Transverse colon (tissue), 4 donors: ENCODE results near the gene CHCHD3. TPM values are rescaled to one million over a fixed set of nuclear protein-coding genes. Genes with fewer than 3 reads are reported as not detected.
"Not testable (repeated sequence)": the region's sequence is repeated elsewhere in the genome, so short reads cannot be mapped to it uniquely, and the experiment has no call there.

Experiments
- DNase-seq: peaks from one replicate; pipeline ENCODE4 v3.0.0-alpha.2; 2019
- H3K27ac ChIP-seq, 4 donors: fragments of 200-600 bp; sonication (generic); 2 replicates each; pipeline ENCODE4 v1.5.1; 2016 to 2018; ENCODE audit warnings: inconsistent platforms in 4 of 4
- H3K27me3 ChIP-seq: fragments of 200-600 bp; sonication (generic); 2 replicates; pipeline ENCODE4 v1.5.1; 2017; ENCODE audit warnings: inconsistent platforms
- H3K36me3 ChIP-seq, 4 donors: fragments of 200-600 bp; sonication (generic); 2 replicates each; pipeline ENCODE4 v1.5.1; 2017 to 2019; ENCODE audit warnings: inconsistent platforms in 4 of 4
- H3K4me1 ChIP-seq, 4 donors: fragments of 200-600 bp; sonication (generic); 2 replicates each; pipeline ENCODE4 v1.5.1; 2017 to 2020; ENCODE audit warnings: inconsistent platforms in 4 of 4
- H3K4me3 ChIP-seq, 4 donors: fragments of 200-600 bp; sonication (generic); 1 replicate in 1 of 4; 2 replicates in 3 of 4; pipeline versions ENCODE4 v1.5.1 to v1.6.1; 2017 to 2019; ENCODE audit warnings: inconsistent platforms in 4 of 4
- H3K9me3 ChIP-seq, 2 donors: fragments of 200-600 bp; sonication (generic); 2 replicates each; pipeline ENCODE4 v1.5.1; 2017 to 2019; ENCODE audit warnings: inconsistent platforms in 2 of 2
- EP300 ChIP-seq: sonication (generic); formaldehyde crosslinking; IDR thresholded peaks from one replicate; pipeline ENCODE4 v1.6.1; 2017; ENCODE audit warnings: antibody characterized with exemption, low read depth
- POLR2A ChIP-seq: fragments of 450-650 bp; IDR thresholded peaks from one replicate; pipeline ENCODE4 v1.6.1; 2016; ENCODE audit warnings: antibody characterized with exemption, mild to moderate bottlenecking, moderate library complexity
- POLR2AphosphoS5 ChIP-seq, 3 donors: sonication (generic); formaldehyde crosslinking; IDR thresholded peaks; one replicate each; pipeline ENCODE4 v1.6.1; 2016; ENCODE audit warnings: antibody characterized with exemption in 3 of 3
- WGBS, 2 donors: methylation state at CpG; one replicate each; pipeline ENCODE4 v1.1.5; 2018; ENCODE audit warnings: low coverage in 1 of 2; 5-methylcytosine and 5-hydroxymethylcytosine counted together
- in situ Hi-C, 4 donors: fragments of 200-750 bp; cut with MboI; loops; one replicate each; pipeline versions ENCODE4 v1.15.0 to v1.15.1; 2017; ENCODE audit warnings: low sequenced_read_pairs in 3 of 4, low pct_ligation_motif_present in 1 of 4, low pct_unique_long_range_greater_than_20kb in 1 of 4
- intact Hi-C: fragments of 100-400 bp; cut with DNase I; formaldehyde crosslinking; loops from one replicate; pipeline ENCODE4 v1.15.1; 2023; ENCODE audit warnings: low total_unique reads
- total RNA-seq, 4 donors: library from RNA; depleted of rRNA; stranded (reverse); fragments of >200 nt; gene quantifications; one replicate each; pipeline ENCODE4 v1.1.0, GENCODE V29; 2016
- TF ChIP-seq, protein P1 (sequence below), 5 experiments: fragments of 200-600 bp in 3 of 5; fragments of 450-650 bp in 2 of 5; sonication (generic) in 3 of 5; IDR thresholded peaks; 1 replicate in 2 of 5; 2 replicates in 3 of 5; pipeline ENCODE4 v1.5.1; 2016 to 2017; ENCODE audit warnings: antibody characterized with exemption in 5 of 5, inconsistent platforms in 3 of 5, mild to moderate bottlenecking in 2 of 5, moderate library complexity in 1 of 5

CHCHD3 gene
- total RNA-seq, 4 donors from 2014 or later = 49.4 to 78.1 (median 52.9) TPM

DNA sequence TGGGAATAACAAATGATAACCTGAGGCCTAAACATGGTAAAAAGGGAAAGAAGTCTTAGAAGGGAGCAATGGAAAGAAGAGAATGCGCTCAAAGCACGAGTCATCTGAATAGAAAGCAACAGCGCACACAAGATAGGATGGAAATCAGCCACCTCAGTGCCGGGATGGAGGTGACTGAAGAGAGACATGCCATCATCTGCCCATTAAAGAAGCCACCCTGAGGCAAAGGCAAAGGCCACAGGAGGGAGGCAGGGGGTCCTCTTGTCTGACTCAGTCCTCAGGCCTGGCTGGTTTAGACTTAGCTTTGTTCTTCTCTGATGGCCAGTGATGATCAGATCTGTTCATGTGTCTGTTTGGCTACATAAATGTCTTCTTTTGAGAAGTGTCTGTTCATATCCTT, 180.6 kb downstream of the CHCHD3 start:
- intact Hi-C loops = no loop called here
- H3K4me3 ChIP-seq = no peak overlapping the region
- in situ Hi-C loops = no loop called here
- no peak for DNase-seq
- H3K27ac ChIP-seq = no peak overlapping the region
- 76 to 96% methylated on average over 3 to 4 of the region's 4 CpGs for WGBS, 2 donors
- H3K4me1 ChIP-seq = no peaks in the 10 kb centered on the region
- TF ChIP-seq POLR2A (no peak), EP300 (no peak), POLR2AphosphoS5 (IDR thresholded peaks at IDR 0.05) (no peak)
- TF ChIP-seq, protein P1, sequence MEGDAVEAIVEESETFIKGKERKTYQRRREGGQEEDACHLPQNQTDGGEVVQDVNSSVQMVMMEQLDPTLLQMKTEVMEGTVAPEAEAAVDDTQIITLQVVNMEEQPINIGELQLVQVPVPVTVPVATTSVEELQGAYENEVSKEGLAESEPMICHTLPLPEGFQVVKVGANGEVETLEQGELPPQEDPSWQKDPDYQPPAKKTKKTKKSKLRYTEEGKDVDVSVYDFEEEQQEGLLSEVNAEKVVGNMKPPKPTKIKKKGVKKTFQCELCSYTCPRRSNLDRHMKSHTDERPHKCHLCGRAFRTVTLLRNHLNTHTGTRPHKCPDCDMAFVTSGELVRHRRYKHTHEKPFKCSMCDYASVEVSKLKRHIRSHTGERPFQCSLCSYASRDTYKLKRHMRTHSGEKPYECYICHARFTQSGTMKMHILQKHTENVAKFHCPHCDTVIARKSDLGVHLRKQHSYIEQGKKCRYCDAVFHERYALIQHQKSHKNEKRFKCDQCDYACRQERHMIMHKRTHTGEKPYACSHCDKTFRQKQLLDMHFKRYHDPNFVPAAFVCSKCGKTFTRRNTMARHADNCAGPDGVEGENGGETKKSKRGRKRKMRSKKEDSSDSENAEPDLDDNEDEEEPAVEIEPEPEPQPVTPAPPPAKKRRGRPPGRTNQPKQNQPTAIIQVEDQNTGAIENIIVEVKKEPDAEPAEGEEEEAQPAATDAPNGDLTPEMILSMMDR (IDR thresholded peaks at IDR 0.05) = no peak
- H3K9me3 ChIP-seq = no peaks in the 10 kb centered on the region
- no peaks in the 10 kb centered on the region for H3K27me3 ChIP-seq
- peaks cover 0 to 3% (median 0%) of the 10 kb centered on the region in 4 donors for H3K36me3 ChIP-seq

DNA sequence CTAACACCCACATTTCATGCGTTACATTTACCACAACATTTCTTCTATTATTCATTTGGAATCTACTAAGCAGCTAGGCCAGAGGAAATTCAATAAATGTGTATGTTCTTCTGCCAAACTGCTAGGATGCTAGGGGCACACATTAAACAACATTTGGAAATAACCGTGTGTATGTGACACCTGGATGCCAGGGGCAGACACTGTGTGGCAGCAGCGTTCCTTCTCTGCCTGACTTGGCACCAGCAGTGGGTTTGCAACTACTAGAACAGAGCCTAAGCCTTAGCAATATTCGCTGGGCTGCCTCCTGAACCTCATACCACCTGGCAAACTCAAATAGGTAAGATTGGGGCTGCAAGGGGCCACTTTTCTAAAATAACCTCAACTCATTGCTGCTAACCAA, 182.1 kb downstream of the CHCHD3 start:
- Histone ChIP-seq H3K9me3 (no peaks in the 10 kb centered on the region), H3K27ac (no peak overlapping the region), H3K36me3 (peaks cover 0 to 3% (median 0%) of the 10 kb centered on the region in 4 donors), H3K4me1 (no peaks in the 10 kb centered on the region), H3K27me3 (no peaks in the 10 kb centered on the region), H3K4me3 (no peak overlapping the region)
- in situ Hi-C loops (no loop called here), intact Hi-C loops (no loop called here)
- TF ChIP-seq EP300 (no peak), POLR2A (no peak), POLR2AphosphoS5 (IDR thresholded peaks at IDR 0.05) (no peak)
- TF ChIP-seq, protein P1 (IDR thresholded peaks at IDR 0.05) = no peak
- no peak for DNase-seq
- WGBS, 2 donors = 91 to 96% methylated on average over 1 to 4 of the region's 4 CpGs

DNA sequence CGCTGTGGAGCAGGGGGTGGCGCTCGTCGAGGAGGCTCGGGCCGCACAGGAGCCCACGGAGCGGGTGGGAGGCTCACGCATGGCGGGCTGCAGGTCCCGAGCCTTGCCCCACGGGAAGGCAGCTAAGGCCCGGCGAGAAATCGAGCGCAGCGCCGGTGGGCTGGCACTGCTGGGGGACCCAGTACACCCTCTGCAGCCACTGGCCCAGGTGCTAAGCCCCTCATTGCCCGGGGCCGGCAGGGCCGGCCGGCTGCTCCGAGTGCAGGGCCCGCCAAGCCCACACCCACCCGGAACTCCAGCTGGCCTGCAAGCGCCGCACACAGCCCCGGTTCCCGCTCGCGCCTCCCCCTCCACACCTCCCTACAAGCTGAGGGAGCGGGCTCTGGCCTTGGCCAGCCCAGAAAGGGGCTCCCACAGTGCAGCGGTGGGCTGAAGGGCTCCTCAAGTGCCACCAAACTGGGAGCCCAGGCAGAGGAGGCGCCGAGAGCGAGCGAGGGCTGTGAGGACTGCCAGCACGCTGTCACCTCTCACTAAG, 183.2 kb downstream of the CHCHD3 start:
- DNase-seq, H3K27ac ChIP-seq, H3K4me1 ChIP-seq, H3K27me3 ChIP-seq, intact Hi-C loops, H3K9me3 ChIP-seq, H3K36me3 ChIP-seq, H3K4me3 ChIP-seq, in situ Hi-C loops: not testable (repeated sequence)
- WGBS, 2 donors = 98% methylated on average over 38 of the region's 38 CpGs; no CpG with 5 or more reads in 1 of the 2 donors

DNA sequence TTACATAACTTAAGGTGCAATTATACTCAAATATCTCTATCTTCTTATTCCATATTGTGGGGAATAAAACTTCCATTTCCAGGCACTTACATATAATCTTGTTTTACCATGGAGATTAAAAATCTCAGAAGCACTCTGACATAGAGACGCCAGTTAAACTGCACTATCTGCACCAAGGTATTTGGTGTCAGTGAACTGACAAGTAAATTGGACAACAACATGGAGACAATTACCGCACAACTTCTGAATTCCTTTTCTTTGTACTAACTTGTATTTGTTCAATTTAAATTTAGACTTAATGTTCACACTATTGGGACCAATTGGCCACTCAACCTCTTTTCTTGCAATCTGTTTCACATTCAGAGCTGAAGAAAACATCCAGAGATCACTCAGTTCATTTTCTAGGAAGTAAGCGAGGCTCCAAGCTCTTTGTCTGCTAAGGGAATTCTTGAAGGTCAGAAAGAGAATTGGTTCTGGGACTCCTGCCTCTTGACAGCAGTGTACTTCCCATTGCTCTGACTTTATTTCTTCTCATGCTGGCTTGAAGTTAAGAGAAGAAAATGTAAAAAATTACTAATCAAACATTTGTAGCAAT, 184.7 kb downstream of the CHCHD3 start:
- no peak for DNase-seq
- no peak overlapping the region for H3K27ac ChIP-seq
- no peaks in the 10 kb centered on the region for H3K9me3 ChIP-seq
- H3K36me3 ChIP-seq = no peaks in the 10 kb centered on the region
- no peaks in the 10 kb centered on the region for H3K27me3 ChIP-seq
- WGBS, 2 donors = 96 to 97% methylated on average over 3 of the region's 3 CpGs
- in situ Hi-C loops (no loop called here), intact Hi-C loops (no loop called here)
- H3K4me1 ChIP-seq = no peaks in the 10 kb centered on the region
- H3K4me3 ChIP-seq = no peak overlapping the region
- TF ChIP-seq, protein P1 (IDR thresholded peaks at IDR 0.05) = no peak
- TF ChIP-seq EP300 (no peak), POLR2A (no peak), POLR2AphosphoS5 (IDR thresholded peaks at IDR 0.05) (no peak)
